ENCODE data around the gene MAGI2. TPM values are rescaled to one million over a fixed set of nuclear protein-coding genes. Genes with fewer than 3 reads are reported as not detected.

The MAGI2 gene
- total RNA-seq, 1 experiment from 2014 or later = 0.52 TPM

DNA sequence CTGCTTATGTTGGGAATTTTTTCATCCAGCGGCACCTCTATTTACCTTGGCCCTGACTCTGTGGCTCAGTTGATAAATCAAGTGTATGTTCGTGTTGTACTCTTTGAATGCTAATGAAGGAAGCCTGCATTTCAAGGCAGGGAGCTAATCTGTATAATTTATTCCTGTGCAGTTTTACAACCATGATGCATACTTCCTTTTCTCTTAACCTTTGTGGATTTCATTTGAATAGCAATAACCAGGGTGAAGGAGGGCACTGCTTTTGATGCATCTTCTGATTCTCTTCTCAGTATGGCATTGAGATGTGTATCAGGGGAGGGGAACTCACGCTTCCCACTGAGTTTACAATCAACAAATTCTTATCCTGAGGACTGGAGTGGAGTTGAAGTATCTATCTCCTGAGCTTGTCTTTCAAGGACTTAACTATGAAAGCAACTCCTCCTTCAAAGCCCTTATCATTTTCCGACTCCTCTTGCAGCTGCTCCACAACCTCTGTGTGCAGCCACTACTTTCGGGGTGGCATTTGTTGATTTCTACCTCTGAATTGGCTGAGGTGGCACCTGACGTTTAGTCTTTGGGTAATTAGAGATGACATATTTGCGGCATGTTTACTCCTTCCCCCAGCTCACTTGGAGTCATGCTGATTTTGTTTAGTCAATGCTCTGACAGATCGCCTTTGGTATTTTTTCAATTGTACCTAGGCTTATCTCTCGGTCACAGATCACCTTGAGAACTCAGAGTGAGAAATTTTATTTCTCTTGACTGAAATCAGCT is 1379.7 kb downstream of the MAGI2 start:
- Mint-ChIP-seq H3K4me1 (ENCODE audit: low read depth, unreplicated experiment) (no peaks in the 10 kb centered on the region), H3K27ac (ENCODE audit: unreplicated experiment) (no peak overlapping the region), H3K9me3 (ENCODE audit: low read depth, unreplicated experiment) (no peaks in the 10 kb centered on the region), H3K36me3 (ENCODE audit: insufficient read depth, unreplicated experiment) (no peaks in the 10 kb centered on the region), H3K4me3 (ENCODE audit: low read depth, unreplicated experiment) (no peak overlapping the region), H3K27me3 (ENCODE audit: unreplicated experiment) (no peaks in the 10 kb centered on the region)
- no TSS peak for BruUV-seq (replicated peaks)
- CTCF ChIA-PET = no interaction called here
- no peak for DNase-seq
- intact Hi-C loops (cut with micrococcal nuclease; ENCODE audit: unreplicated experiment) = no loop called here
- TF ChIP-seq, protein P1, sequence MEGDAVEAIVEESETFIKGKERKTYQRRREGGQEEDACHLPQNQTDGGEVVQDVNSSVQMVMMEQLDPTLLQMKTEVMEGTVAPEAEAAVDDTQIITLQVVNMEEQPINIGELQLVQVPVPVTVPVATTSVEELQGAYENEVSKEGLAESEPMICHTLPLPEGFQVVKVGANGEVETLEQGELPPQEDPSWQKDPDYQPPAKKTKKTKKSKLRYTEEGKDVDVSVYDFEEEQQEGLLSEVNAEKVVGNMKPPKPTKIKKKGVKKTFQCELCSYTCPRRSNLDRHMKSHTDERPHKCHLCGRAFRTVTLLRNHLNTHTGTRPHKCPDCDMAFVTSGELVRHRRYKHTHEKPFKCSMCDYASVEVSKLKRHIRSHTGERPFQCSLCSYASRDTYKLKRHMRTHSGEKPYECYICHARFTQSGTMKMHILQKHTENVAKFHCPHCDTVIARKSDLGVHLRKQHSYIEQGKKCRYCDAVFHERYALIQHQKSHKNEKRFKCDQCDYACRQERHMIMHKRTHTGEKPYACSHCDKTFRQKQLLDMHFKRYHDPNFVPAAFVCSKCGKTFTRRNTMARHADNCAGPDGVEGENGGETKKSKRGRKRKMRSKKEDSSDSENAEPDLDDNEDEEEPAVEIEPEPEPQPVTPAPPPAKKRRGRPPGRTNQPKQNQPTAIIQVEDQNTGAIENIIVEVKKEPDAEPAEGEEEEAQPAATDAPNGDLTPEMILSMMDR (IDR thresholded peaks at IDR 0.05; ENCODE audit: unreplicated experiment) = no peak

DNA sequence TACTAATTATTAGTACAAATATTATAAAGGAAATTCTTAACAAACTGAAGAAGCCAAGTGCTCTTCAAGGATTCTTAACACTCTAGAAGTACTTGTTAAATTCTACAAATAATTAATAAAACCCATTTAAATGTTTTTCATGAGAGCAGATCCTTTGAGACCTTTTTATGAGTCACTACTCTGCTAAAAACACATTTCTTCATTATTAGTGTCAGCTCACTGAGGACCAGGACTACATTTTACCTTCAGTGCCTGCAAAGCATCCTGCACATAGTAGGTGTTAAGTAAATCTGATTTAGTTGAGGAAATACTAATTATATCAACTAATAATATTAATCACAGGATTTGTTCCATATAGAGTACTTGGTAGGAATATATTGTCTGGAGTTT is 1381.3 kb downstream of the MAGI2 start:
- BruUV-seq (replicated peaks) = no TSS peak
- TF ChIP-seq, protein P1 (IDR thresholded peaks at IDR 0.05; ENCODE audit: unreplicated experiment) = no peak
- H3K4me1 Mint-ChIP-seq (ENCODE audit: low read depth, unreplicated experiment) = no peaks in the 10 kb centered on the region
- CTCF ChIA-PET = no interaction called here
- no peak overlapping the region for H3K27ac Mint-ChIP-seq (ENCODE audit: unreplicated experiment)
- no peaks in the 10 kb centered on the region for H3K27me3 Mint-ChIP-seq (ENCODE audit: unreplicated experiment)
- intact Hi-C loops (cut with micrococcal nuclease; ENCODE audit: unreplicated experiment) = no loop called here
- no peak overlapping the region for H3K4me3 Mint-ChIP-seq (ENCODE audit: low read depth, unreplicated experiment)
- H3K9me3 Mint-ChIP-seq (ENCODE audit: low read depth, unreplicated experiment) = no peaks in the 10 kb centered on the region
- DNase-seq = no peak
- H3K36me3 Mint-ChIP-seq (ENCODE audit: insufficient read depth, unreplicated experiment) = no peaks in the 10 kb centered on the region

DNA sequence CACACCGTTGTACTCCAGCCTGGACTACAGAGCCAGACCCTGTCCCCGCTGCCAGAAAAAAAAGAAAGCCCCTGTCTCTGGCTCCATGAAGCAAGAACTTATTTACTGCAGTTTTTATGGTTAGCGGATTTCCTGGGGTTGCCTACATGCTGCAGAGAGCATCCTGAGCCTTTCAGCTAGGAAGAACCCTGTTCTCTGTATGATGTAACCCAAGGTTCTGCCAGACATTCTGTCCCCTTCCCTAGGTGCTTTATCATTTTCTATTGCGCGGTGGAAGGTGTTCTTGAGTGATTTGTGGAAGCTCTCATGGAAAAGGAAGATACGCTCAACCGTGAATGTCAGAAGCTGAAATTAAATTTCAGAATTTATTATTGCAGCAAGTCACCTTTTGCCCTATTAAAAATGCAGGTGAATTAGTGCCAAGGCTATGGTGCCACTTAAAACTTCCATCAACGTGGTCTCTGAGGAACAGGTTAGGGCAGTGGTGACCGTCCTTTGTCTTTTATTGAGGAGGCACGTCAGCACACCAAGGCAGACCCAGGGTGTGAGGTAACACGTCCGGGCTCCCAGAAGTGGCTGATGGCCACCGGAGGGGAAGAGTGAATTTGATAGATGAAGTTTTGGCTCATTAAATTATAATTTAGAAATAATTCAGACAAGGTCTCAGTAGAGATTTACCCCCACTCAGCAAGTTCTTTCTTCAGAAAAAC is 1381.8 kb downstream of the MAGI2 start:
- no peaks in the 10 kb centered on the region for H3K36me3 Mint-ChIP-seq (ENCODE audit: insufficient read depth, unreplicated experiment)
- CTCF ChIA-PET = no interaction called here

DNA sequence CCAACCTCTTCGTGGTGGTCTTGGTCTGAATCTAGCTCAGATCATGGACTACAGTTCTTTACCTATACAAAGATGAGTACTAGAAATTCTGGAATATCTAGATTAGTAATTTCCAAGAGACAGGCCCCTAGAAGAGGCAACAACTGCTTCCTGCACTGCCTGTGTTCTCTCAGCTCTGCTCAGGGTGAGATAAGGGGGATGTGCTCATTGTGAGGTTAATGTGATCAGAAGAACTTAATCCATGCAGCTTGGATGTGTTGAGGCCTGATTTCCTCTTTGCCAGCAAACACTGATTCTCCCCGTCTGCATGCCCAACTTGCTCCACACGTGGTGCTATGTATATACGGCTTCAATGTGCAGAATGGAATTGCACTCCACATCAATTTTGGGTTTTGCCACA is 1386.9 kb downstream of the MAGI2 start:
- no peak overlapping the region for H3K27ac Mint-ChIP-seq (ENCODE audit: unreplicated experiment)
- intact Hi-C loops (cut with micrococcal nuclease; ENCODE audit: unreplicated experiment) = no loop called here
- H3K4me3 Mint-ChIP-seq (ENCODE audit: low read depth, unreplicated experiment) = no peak overlapping the region
- TF ChIP-seq, protein P1 (IDR thresholded peaks at IDR 0.05; ENCODE audit: unreplicated experiment) = no peak
- peaks cover 16% of the 10 kb centered on the region for H3K27me3 Mint-ChIP-seq (ENCODE audit: unreplicated experiment)
- no TSS peak for BruUV-seq (replicated peaks)
- H3K9me3 Mint-ChIP-seq (ENCODE audit: low read depth, unreplicated experiment) = no peaks in the 10 kb centered on the region
- CTCF ChIA-PET = no interaction called here
- H3K36me3 Mint-ChIP-seq (ENCODE audit: insufficient read depth, unreplicated experiment) = no peaks in the 10 kb centered on the region
- DNase-seq = no peak
- H3K4me1 Mint-ChIP-seq (ENCODE audit: low read depth, unreplicated experiment) = no peaks in the 10 kb centered on the region

More for the DNA sequence above, 1381.8 kb downstream of the MAGI2 start:
- BruUV-seq (replicated peaks) = no TSS peak
- intact Hi-C loops (cut with micrococcal nuclease; ENCODE audit: unreplicated experiment) = no loop called here
- Mint-ChIP-seq H3K9me3 (ENCODE audit: low read depth, unreplicated experiment) (no peaks in the 10 kb centered on the region), H3K4me1 (ENCODE audit: low read depth, unreplicated experiment) (no peaks in the 10 kb centered on the region), H3K27me3 (ENCODE audit: unreplicated experiment) (no peaks in the 10 kb centered on the region), H3K27ac (ENCODE audit: unreplicated experiment) (no peak overlapping the region), H3K4me3 (ENCODE audit: low read depth, unreplicated experiment) (no peak overlapping the region)
- TF ChIP-seq, protein P1 (IDR thresholded peaks at IDR 0.05; ENCODE audit: unreplicated experiment) = no peak
- DNase-seq = no peak
